Endothelial cell of umbilical vein (primary cell): Measurements from ENCODE around the gene ARHGAP45. TPM values are rescaled to one million over a fixed set of nuclear protein-coding genes. Genes with fewer than 3 reads are reported as not detected.

ENCODE experiments used
- BruUV-seq: library from RNA; stranded (reverse); fragments of 400-500 nt; replicated peaks from 2 replicates; lab custom pipeline; 2021; lab: Mats Ljungman, UMichigan
- CTCF ChIA-PET: fragments of 300-600, 350-600 bp; sonication (Branson Sonifier 250); formaldehyde crosslinking; loops from one replicate; lab custom pipeline; 2021; ENCODE audit warnings: antibody characterized with exemption, inconsistent platforms; lab: Charles Lee
- POLR2A ChIA-PET: fragments of 300-600, 350-600 bp; sonication (Branson Sonifier 250); formaldehyde crosslinking; loops from one replicate; lab custom pipeline; 2021; ENCODE audit warnings: antibody characterized with exemption, inconsistent platforms; lab: Charles Lee
- DNase-seq: peaks from one replicate; pipeline ENCODE4 v3.0.0-alpha.2; 2011; ENCODE audit warnings: low read depth, low spot score
- FAIRE-seq: peaks from 2 replicates; lab custom pipeline; 2011; peaks lifted over from hg19 to GRCh38; lab: Jason Lieb, UNC
- H2AFZ ChIP-seq: 2 replicates; pipeline ENCODE4 v1.6.0; 2012; ENCODE audit warnings: low read depth, low read length, control low read depth, inconsistent platforms
- H3K27ac ChIP-seq: 2 replicates; pipeline ENCODE4 v1.5.1; 2011; ENCODE audit warnings: low read depth, mild to moderate bottlenecking, control low read depth, low read length, moderate library complexity; ENCODE audit not compliant: insufficient read depth
- H3K27me3 ChIP-seq, 2 experiments: 2 replicates each; pipeline versions ENCODE4 v1.6.0 to v1.6.1; 2011; ENCODE audit warnings: low read length in 2 of 2, mixed read lengths in 1 of 2; ENCODE audit not compliant: control insufficient read depth in 2 of 2, insufficient read depth in 2 of 2
- H3K36me3 ChIP-seq, 2 experiments: 2 replicates in 1 of 2; 3 replicates in 1 of 2; pipeline ENCODE4 v1.5.1; 2011; ENCODE audit warnings: low read length in 2 of 2, mild to moderate bottlenecking in 1 of 2, moderate library complexity in 1 of 2; ENCODE audit not compliant: control insufficient read depth in 2 of 2, insufficient read depth in 2 of 2; ENCODE audit errors: extremely low read depth in 1 of 2
- H3K4me1 ChIP-seq: 3 replicates; pipeline ENCODE4 v1.5.1; 2011; ENCODE audit warnings: mild to moderate bottlenecking, low read length; ENCODE audit not compliant: control insufficient read depth, insufficient read depth; ENCODE audit errors: extremely low read depth
- H3K4me2 ChIP-seq: 2 replicates; pipeline ENCODE4 v1.6.1; 2011; ENCODE audit warnings: low read length, control low read depth, mixed read lengths; ENCODE audit not compliant: insufficient read depth
- H3K4me3 ChIP-seq, 3 experiments: fragments of 200-600 bp in 1 of 3; sonication (generic), shearing (Covaris generic) in 1 of 3; replicated peaks in 1 of 3; 2 replicates each; pipeline ENCODE4 v1.5.1; 2011 to 2016; ENCODE audit warnings: control low read depth in 3 of 3, low read length in 3 of 3, mild to moderate bottlenecking in 2 of 3, inconsistent platforms in 1 of 3, low read depth in 1 of 3, moderate library complexity in 1 of 3; ENCODE audit not compliant: insufficient read depth in 1 of 3
- H3K79me2 ChIP-seq: 2 replicates; pipeline ENCODE4 v1.6.0; 2012; ENCODE audit warnings: low read length, inconsistent platforms; ENCODE audit not compliant: control insufficient read depth, insufficient read depth
- H3K9ac ChIP-seq: replicated peaks from 2 replicates; pipeline ENCODE3; 2011; ENCODE audit warnings: low read length, control low read depth; ENCODE audit not compliant: insufficient read depth; ENCODE audit errors: extremely low read depth
- H3K9me1 ChIP-seq: replicated peaks from 3 replicates; pipeline ENCODE4 v1.6.0; 2011; ENCODE audit warnings: mild to moderate bottlenecking, low read length; ENCODE audit not compliant: control insufficient read depth, insufficient read depth; ENCODE audit errors: extremely low read depth
- H3K9me3 ChIP-seq: replicated peaks from 2 replicates; pipeline ENCODE4 v1.5.1; 2012; ENCODE audit warnings: low read length, inconsistent platforms; ENCODE audit not compliant: control insufficient read depth, insufficient read depth
- H4K20me1 ChIP-seq: replicated peaks from 2 replicates; pipeline ENCODE3; 2011; ENCODE audit warnings: mild to moderate bottlenecking, low read length; ENCODE audit not compliant: control insufficient read depth, insufficient read depth; ENCODE audit errors: extremely low read depth
- CTCF ChIP-seq, 2 donors: IDR thresholded peaks; 1 replicate in 1 of 2; 2 replicates in 1 of 2; pipeline ENCODE4 v1.5.1; 2011; ENCODE audit warnings: low read length in 2 of 2, mild to moderate bottlenecking in 2 of 2, moderate library complexity in 2 of 2, control low read depth in 1 of 2, inconsistent platforms in 1 of 2, low read depth in 1 of 2; ENCODE audit not compliant: insufficient read depth in 1 of 2; ENCODE audit errors: extremely low read depth in 1 of 2
- EZH2 ChIP-seq: IDR thresholded peaks from 2 replicates; pipeline ENCODE4 v1.6.1; 2012; ENCODE audit warnings: borderline replicate concordance, low read depth, mild to moderate bottlenecking, moderate library complexity, low read length, inconsistent platforms; ENCODE audit not compliant: severe bottlenecking
- FOS ChIP-seq: IDR thresholded peaks from 2 replicates; pipeline ENCODE4 v1.6.1; 2011; ENCODE audit warnings: mild to moderate bottlenecking, low read length, moderate library complexity, borderline replicate concordance; ENCODE audit not compliant: insufficient read depth
- GATA2 ChIP-seq: IDR thresholded peaks from 2 replicates; pipeline ENCODE4 v1.7.0; 2011; ENCODE audit warnings: low read depth, mild to moderate bottlenecking, moderate library complexity, mixed read lengths, low read length; ENCODE audit not compliant: insufficient read length, insufficient read depth
- JUN ChIP-seq: IDR thresholded peaks from 2 replicates; pipeline ENCODE4 v1.6.1; 2011; ENCODE audit warnings: borderline replicate concordance, low read depth; ENCODE audit not compliant: insufficient read length, insufficient read depth
- MAX ChIP-seq: IDR thresholded peaks from 2 replicates; pipeline ENCODE4 v1.6.1; 2011; ENCODE audit not compliant: insufficient read depth, insufficient read length
- MYC ChIP-seq: IDR thresholded peaks from one replicate; pipeline ENCODE4 v1.6.1; 2011; ENCODE audit warnings: mild to moderate bottlenecking, low read depth, low read length
- POLR2A ChIP-seq: IDR thresholded peaks from 2 replicates; pipeline ENCODE4 v1.6.1; 2012; ENCODE audit warnings: low read depth, mild to moderate bottlenecking, control low read depth, low read length
- dilution Hi-C: fragments of 300-500 bp; cut with MboI; formaldehyde crosslinking; loops from one replicate; pipeline ENCODE4 v1.15.0; 2019; ENCODE audit warnings: low sequenced_read_pairs; ENCODE audit not compliant: extremely low pct_ligation_motif_present
- intact Hi-C: fragments of 100-400 bp; cut with micrococcal nuclease; formaldehyde crosslinking; loops from one replicate; pipeline ENCODE4 v1.10.0; 2022
- polyA plus RNA-seq, 4 experiments: library from polyadenylated mRNA; depleted of rRNA in 3 of 4; stranded (reverse) in 3 of 4; unstranded in 1 of 4; fragments of >200 nt; gene quantifications; 2 replicates each; pipeline versions ENCODE4 v1.2.1 to v1.2.3, GENCODE V29; 2011 to 2012; ENCODE audit warnings: missing spikeins in 1 of 4
- total RNA-seq: library from RNA; stranded (reverse); gene quantifications from 2 replicates; pipeline ENCODE4 v1.2.3, GENCODE V29; 2021

The ARHGAP45 gene
- total and polyA plus RNA-seq, 2 donors (not counting 3 experiments of a cell fraction or from before 2014, with no cell fraction given) = 7.5 to 10.4 TPM

- POLR2A ChIA-PET = no interaction called here
- CTCF ChIA-PET = interaction anchor here (0.7 to 2.0 kb wide), 6 partner anchors 11 to 173 kb away, joined by 3 to 14 read pairs (median 4); partner anchors contain the start of gene GPX4
- no peak for FAIRE-seq
- H3K4me2 ChIP-seq = peak overlapping the region; percentile 32
- DNase-seq = no peak
- H3K4me3 ChIP-seq = peak overlapping the region in 1 of 3 experiments; percentile 8
- intact Hi-C loops (no loop called here), dilution Hi-C loops (no loop called here)
- BruUV-seq = no TSS peak
- no peaks in the 10 kb centered on the region for H4K20me1 ChIP-seq
- no peaks in the 10 kb centered on the region for H3K79me2 ChIP-seq
- no peaks in the 10 kb centered on the region for H3K9me3 ChIP-seq
- peak overlapping the region; percentile 62 for H2AFZ ChIP-seq
- no peaks in the 10 kb centered on the region for H3K27me3 ChIP-seq
- peaks cover 24% of the 10 kb centered on the region for H3K4me1 ChIP-seq
- TF ChIP-seq POLR2A (no peak), EZH2 (no peak), MAX (no peak), FOS (no peak), JUN (no peak), GATA2 (no peak), MYC (no peak), CTCF (IDR thresholded peaks at IDR 0.05; ENCODE audit: extremely low read depth in 1 of 2, insufficient read depth in 1 of 2, low read depth in 1 of 2, low read length in 2 of 2) (no peak)
- H3K27ac ChIP-seq = no peak overlapping the region
- H3K36me3 ChIP-seq = no peaks in the 10 kb centered on the region
- H3K9ac ChIP-seq = no peak overlapping the region
- H3K9me1 ChIP-seq = no peaks in the 10 kb centered on the region
Measured at GRCh38 chr19:1070931-1071791, 4.2 kb downstream of the ARHGAP45 start.
